ENCODE results near the gene ZNF385B.

ZNF385B gene

GRCh38 chr2:179424571-179424970 lies 436.8 kb downstream of the ZNF385B start:
- no peak for DNase-seq (ENCODE audit: low read depth)
- TF ChIP-seq, protein P1, sequence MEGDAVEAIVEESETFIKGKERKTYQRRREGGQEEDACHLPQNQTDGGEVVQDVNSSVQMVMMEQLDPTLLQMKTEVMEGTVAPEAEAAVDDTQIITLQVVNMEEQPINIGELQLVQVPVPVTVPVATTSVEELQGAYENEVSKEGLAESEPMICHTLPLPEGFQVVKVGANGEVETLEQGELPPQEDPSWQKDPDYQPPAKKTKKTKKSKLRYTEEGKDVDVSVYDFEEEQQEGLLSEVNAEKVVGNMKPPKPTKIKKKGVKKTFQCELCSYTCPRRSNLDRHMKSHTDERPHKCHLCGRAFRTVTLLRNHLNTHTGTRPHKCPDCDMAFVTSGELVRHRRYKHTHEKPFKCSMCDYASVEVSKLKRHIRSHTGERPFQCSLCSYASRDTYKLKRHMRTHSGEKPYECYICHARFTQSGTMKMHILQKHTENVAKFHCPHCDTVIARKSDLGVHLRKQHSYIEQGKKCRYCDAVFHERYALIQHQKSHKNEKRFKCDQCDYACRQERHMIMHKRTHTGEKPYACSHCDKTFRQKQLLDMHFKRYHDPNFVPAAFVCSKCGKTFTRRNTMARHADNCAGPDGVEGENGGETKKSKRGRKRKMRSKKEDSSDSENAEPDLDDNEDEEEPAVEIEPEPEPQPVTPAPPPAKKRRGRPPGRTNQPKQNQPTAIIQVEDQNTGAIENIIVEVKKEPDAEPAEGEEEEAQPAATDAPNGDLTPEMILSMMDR (conservative IDR thresholded peaks at IDR 0.05; ENCODE audit: low read length): no peak
- no peak overlapping the region for H3K4me3 ChIP-seq (ENCODE audit: low read length)

DNA sequence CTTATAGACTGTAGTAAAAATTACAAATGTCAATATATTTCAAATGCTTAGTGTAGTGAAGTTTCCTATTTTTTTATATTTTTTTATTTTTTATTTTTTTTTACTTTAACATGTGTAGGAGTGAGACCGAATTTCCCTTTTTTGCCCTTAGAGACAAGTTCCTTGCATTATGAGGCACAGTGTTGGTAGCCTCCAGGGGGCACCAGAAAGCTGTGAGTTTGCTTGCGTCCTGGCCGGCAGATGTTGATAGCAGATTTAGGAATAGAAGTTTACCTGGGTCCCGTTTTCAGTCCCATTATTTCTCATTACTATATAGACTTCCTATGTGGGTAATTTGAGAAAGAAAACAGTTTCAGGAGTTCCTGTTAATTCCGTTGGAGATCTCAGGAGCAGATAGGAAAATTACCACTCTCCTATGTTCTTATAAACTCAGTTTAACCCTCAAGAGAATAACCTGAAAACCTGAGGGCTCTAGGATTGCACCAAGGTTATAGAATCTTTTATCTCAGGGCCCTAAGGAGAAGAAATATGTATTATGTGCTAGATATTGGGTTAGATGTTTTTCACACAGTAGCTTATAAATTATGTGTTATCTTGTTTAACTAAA lies 439.3 kb downstream of the ZNF385B start:
- peak; percentile 72 for DNase-seq (ENCODE audit: low read depth)
- no peak overlapping the region for H3K4me3 ChIP-seq (ENCODE audit: low read length)
- TF ChIP-seq, protein P1 (conservative IDR thresholded peaks at IDR 0.05; ENCODE audit: low read length): peak; percentile 94

DNA sequence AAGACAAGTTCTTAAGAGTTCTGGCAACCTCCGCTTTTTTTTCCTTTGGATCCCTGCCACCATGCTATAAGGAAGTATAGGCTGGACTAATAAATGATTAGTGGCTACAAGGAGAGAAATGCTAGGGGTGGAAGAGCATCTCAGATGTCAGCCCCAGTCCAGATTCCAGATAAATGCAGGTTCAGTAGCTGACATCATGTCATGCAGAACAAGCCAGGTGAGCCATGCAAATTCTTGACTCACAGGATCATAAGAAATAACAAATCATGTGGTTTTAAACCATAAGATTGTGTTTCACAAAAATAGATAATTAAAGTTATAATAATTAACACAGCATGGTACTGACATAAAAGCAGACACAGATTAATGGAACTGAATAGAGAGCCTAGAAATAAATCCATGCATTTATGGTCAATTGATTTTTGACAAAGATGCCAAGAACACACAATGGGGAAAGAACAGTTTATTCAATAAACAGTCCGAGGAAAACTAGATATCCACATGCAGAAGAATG lies 443.9 kb downstream of the ZNF385B start:
- TF ChIP-seq, protein P1 (conservative IDR thresholded peaks at IDR 0.05; ENCODE audit: low read length): no peak
- no peak overlapping the region for H3K4me3 ChIP-seq (ENCODE audit: low read length)
- no peak for DNase-seq (ENCODE audit: low read depth)

- no peak overlapping the region for H3K4me3 ChIP-seq (ENCODE audit: low read length)
- TF ChIP-seq, protein P1 (conservative IDR thresholded peaks at IDR 0.05; ENCODE audit: low read length): no peak
- DNase-seq (ENCODE audit: low read depth): no peak
Observed at GRCh38 chr2:179412112-179412511, 449.3 kb downstream of the ZNF385B start.

DNA sequence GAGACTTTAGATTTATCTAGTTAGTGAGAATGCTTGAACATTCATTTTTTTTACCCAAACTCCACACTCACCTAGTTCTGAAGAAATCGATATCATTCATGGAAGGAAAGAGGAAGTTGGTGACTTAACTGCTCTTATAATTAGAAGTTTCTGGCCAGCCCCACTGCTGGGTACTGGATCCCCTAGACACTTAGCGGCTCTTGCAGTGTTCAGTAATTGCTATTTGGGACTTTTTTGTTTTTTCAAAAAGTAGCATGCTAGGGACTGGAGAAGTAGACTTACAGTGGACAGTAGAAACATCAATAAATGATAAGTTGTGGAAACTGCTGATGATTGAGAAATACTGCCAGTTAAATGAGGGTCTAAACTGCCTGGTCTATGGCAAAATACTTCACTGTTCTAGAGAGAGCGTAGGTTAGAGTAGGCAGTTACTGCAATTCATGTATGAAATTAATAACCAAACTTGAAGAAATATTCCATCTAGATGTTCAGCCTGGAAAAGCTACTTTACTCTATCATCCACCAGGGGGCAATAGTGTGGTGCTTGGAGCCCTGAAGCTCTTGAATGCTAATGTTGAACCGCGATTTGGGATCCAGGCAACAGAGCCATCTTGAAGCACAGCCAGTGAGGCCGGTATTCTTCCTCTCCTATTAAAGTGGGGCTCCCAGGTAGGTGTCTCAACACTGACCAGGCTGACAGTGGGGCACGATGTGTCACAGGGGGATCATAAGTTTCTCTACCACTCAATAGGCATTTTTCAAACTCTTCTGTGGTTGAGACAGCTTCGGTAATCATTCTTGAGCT lies 450.7 kb downstream of the ZNF385B start:
- H3K4me3 ChIP-seq (ENCODE audit: low read length): no peak overlapping the region
- peak; percentile 63 for DNase-seq (ENCODE audit: low read depth)
- TF ChIP-seq, protein P1 (conservative IDR thresholded peaks at IDR 0.05; ENCODE audit: low read length): peak; percentile 92

GRCh38 chr2:179403624-179404023 lies 457.8 kb downstream of the ZNF385B start:
- DNase-seq (ENCODE audit: low read depth): no peak
- H3K4me3 ChIP-seq (ENCODE audit: low read length): no peak overlapping the region
- TF ChIP-seq, protein P1 (conservative IDR thresholded peaks at IDR 0.05; ENCODE audit: low read length): no peak

- peak; percentile 21 for DNase-seq (ENCODE audit: low read depth)
- TF ChIP-seq, protein P1 (conservative IDR thresholded peaks at IDR 0.05; ENCODE audit: low read length): no peak
- H3K4me3 ChIP-seq (ENCODE audit: low read length): no peak overlapping the region
Observed at GRCh38 chr2:179393481-179393880, 467.9 kb downstream of the ZNF385B start.
